ENCODE data around the gene SLC39A5. TPM values are rescaled to one million over a fixed set of nuclear protein-coding genes. Genes with fewer than 3 reads are reported as not detected.

The SLC39A5 gene
- total and polyA plus RNA-seq, 2 of the 13 experiments (the other 11 are each of a cell fraction or from before 2014, with no cell fraction given) = 59.7 to 101 TPM

- TF ChIP-seq ZMAT5 (CRISPR knock-in tag; IDR thresholded peaks at IDR 0.05; ENCODE audit: borderline replicate concordance, low read depth) (no peak), FOSL2 (CRISPR knock-in tag; IDR thresholded peaks at IDR 0.05) (peak; percentile 47; the same call in 1 of the 2 replicates), ZBTB46 (CRISPR knock-in tag; IDR thresholded peaks at IDR 0.05; ENCODE audit: borderline replicate concordance) (no peak), STAG1 (CRISPR knock-in tag; IDR thresholded peaks at IDR 0.05) (no peak), GFI1 (CRISPR knock-in tag; IDR thresholded peaks at IDR 0.05; ENCODE audit: borderline replicate concordance) (no peak), ZNF569 (CRISPR knock-in tag; IDR thresholded peaks at IDR 0.05; ENCODE audit: borderline replicate concordance) (no peak), TMF1 (CRISPR knock-in tag; IDR thresholded peaks at IDR 0.05; ENCODE audit: low read depth) (no peak), PBX3 (CRISPR knock-in tag; IDR thresholded peaks at IDR 0.05; ENCODE audit: borderline replicate concordance) (no peak), ZNF720 (CRISPR knock-in tag; IDR thresholded peaks at IDR 0.05) (no peak), HNRNPL (IDR thresholded peaks at IDR 0.05; ENCODE audit: low read depth, low read length) (no peak), CEBPB (IDR thresholded peaks at IDR 0.05; ENCODE audit: borderline replicate concordance, low read depth, low read length) (no peak), HNF4A (CRISPR knock-in tag; IDR thresholded peaks at IDR 0.05) (no peak; the same call in 1 of the 2 replicates), ZNF382 (CRISPR knock-in tag; IDR thresholded peaks at IDR 0.05; ENCODE audit: borderline replicate concordance) (no peak), GMEB1 (CRISPR knock-in tag; IDR thresholded peaks at IDR 0.05; ENCODE audit: borderline replicate concordance) (no peak; the same call in 1 of the 2 replicates), KAT2B (IDR thresholded peaks at IDR 0.05; ENCODE audit: borderline replicate concordance, low read depth, low read length) (no peak), ZFP82 (CRISPR knock-in tag; IDR thresholded peaks at IDR 0.05; ENCODE audit: borderline replicate concordance) (no peak), GRHL1 (CRISPR knock-in tag; conservative IDR thresholded peaks at IDR 0.05) (no peak)
- TF ChIP-seq, protein P1, sequence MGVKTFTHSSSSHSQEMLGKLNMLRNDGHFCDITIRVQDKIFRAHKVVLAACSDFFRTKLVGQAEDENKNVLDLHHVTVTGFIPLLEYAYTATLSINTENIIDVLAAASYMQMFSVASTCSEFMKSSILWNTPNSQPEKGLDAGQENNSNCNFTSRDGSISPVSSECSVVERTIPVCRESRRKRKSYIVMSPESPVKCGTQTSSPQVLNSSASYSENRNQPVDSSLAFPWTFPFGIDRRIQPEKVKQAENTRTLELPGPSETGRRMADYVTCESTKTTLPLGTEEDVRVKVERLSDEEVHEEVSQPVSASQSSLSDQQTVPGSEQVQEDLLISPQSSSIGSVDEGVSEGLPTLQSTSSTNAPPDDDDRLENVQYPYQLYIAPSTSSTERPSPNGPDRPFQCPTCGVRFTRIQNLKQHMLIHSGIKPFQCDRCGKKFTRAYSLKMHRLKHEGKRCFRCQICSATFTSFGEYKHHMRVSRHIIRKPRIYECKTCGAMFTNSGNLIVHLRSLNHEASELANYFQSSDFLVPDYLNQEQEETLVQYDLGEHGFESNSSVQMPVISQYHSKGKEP (CRISPR knock-in tag; IDR thresholded peaks at IDR 0.05) = no peak
- TF ChIP-seq, protein P2, sequence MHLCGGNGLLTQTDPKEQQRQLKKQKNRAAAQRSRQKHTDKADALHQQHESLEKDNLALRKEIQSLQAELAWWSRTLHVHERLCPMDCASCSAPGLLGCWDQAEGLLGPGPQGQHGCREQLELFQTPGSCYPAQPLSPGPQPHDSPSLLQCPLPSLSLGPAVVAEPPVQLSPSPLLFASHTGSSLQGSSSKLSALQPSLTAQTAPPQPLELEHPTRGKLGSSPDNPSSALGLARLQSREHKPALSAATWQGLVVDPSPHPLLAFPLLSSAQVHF (CRISPR knock-in tag; IDR thresholded peaks at IDR 0.05) = peak; percentile 21; the same call in 1 of the 2 replicates
These were observed 39.7 kb upstream of the SLC39A5 start (continued) for GRCh38 chr12:56189918-56190694.

Data from HepG2 (cell line).